ENCODE measurements around the gene SIX6.

DNA sequence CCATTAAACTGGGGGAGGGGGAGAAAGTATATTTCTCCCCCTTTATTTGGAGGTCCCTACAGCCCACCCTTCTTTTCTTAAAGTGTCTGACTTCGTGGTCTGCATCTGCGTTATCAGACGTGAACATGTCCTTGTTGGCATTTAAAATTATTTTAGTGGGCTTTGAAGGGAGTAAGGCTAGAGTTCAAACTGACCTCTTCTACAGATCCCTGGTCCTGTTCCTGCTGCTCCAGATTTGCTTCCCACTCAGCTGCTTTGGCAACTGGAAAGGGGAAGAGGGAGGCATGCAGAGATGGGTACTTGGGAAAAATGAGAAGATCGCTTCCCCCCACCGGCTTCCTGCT is 611 bp upstream of the SIX6 start:
- no peak for TF ChIP-seq EZH2 (IDR thresholded peaks at IDR 0.05; ENCODE audit: low read depth)
- TF ChIP-seq, protein P1, sequence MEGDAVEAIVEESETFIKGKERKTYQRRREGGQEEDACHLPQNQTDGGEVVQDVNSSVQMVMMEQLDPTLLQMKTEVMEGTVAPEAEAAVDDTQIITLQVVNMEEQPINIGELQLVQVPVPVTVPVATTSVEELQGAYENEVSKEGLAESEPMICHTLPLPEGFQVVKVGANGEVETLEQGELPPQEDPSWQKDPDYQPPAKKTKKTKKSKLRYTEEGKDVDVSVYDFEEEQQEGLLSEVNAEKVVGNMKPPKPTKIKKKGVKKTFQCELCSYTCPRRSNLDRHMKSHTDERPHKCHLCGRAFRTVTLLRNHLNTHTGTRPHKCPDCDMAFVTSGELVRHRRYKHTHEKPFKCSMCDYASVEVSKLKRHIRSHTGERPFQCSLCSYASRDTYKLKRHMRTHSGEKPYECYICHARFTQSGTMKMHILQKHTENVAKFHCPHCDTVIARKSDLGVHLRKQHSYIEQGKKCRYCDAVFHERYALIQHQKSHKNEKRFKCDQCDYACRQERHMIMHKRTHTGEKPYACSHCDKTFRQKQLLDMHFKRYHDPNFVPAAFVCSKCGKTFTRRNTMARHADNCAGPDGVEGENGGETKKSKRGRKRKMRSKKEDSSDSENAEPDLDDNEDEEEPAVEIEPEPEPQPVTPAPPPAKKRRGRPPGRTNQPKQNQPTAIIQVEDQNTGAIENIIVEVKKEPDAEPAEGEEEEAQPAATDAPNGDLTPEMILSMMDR (conservative IDR thresholded peaks at IDR 0.05) = no peak
